Right lobe of liver (tissue), 4 donors: ENCODE results near the gene MDN1.

ENCODE experiments used
- POLR2A ChIP-seq: fragments of 450-650 bp; IDR thresholded peaks from one replicate; pipeline ENCODE4 v1.6.1; 2017; ENCODE audit warnings: antibody characterized with exemption, mild to moderate bottlenecking
- TF ChIP-seq, protein P1 (sequence below), 4 donors: fragments of 200-600 bp in 3 of 4; fragments of 450-650 bp in 1 of 4; IDR thresholded peaks; one replicate each; pipeline versions ENCODE4 v1.5.1 to v1.8.0; 2016 to 2022; ENCODE audit warnings: antibody characterized with exemption in 4 of 4, mild to moderate bottlenecking in 2 of 4
- donor health status: DM: no; HTN: no; CAD: no.
- donor health status: DM: no; HTN: no; CAD: no.
- donor health status: DM: no; HTN: yes; CAD: no.

DNA sequence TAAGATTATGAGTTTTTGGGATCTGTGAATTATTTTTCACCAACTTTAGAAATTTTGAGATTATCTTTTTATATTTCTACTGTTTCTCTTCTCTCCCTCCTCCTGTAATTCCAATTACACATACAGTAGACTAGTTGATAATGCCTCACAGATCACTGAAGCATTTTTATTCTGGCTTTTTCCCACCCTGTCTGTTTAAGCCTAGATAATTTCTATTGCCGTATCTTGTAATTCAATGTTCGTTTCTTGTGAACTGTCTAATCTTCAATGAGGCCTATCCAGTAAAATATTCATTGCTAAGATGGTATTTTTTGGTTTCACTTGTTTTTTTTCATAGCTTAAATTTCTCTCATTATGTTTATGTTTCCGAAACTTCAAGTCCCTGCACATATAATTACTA is 12.0 kb downstream of the MDN1 start:
- TF ChIP-seq, protein P1, sequence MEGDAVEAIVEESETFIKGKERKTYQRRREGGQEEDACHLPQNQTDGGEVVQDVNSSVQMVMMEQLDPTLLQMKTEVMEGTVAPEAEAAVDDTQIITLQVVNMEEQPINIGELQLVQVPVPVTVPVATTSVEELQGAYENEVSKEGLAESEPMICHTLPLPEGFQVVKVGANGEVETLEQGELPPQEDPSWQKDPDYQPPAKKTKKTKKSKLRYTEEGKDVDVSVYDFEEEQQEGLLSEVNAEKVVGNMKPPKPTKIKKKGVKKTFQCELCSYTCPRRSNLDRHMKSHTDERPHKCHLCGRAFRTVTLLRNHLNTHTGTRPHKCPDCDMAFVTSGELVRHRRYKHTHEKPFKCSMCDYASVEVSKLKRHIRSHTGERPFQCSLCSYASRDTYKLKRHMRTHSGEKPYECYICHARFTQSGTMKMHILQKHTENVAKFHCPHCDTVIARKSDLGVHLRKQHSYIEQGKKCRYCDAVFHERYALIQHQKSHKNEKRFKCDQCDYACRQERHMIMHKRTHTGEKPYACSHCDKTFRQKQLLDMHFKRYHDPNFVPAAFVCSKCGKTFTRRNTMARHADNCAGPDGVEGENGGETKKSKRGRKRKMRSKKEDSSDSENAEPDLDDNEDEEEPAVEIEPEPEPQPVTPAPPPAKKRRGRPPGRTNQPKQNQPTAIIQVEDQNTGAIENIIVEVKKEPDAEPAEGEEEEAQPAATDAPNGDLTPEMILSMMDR (IDR thresholded peaks at IDR 0.05): no peak
- no peak for TF ChIP-seq POLR2A
